ENCODE measurements around the gene CA5A.

GRCh38 chr16:87854907-87855683 is 81.2 kb downstream of the CA5A start:
- TF ChIP-seq CTCF (IDR thresholded peaks at IDR 0.05) (no peak), POLR2A (IDR thresholded peaks at IDR 0.05) (no peak)

Measured in heart left ventricle (tissue), 13 donors.